ENCODE data around the gene NFYC. TPM values are rescaled to one million over a fixed set of nuclear protein-coding genes. Genes with fewer than 3 reads are reported as not detected.

The NFYC gene
- total RNA-seq, 3 donors from 2014 or later = 42.7 to 69.7 (median 55.7) TPM

DNA sequence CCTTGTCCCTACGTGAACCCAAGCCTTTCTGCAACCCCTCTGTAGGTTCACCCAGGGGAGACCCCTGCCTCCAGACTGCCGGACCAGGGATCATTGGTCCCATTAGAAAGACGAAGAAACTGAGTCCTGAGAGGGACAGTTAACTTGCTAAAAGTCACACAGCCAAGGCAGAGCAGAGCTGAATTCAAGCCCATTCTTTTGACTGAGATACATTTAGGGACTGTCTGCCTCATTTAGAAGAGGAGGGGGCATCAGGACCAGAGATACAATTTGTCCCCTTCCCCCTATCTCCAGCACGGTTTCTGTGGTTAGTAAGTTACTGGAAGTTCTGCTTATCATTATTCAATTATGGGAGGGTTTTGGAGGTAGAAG is 111.2 kb downstream of the NFYC start:
- no peak for TF ChIP-seq POLR2A (IDR thresholded peaks at IDR 0.05)
- TF ChIP-seq, protein P1, sequence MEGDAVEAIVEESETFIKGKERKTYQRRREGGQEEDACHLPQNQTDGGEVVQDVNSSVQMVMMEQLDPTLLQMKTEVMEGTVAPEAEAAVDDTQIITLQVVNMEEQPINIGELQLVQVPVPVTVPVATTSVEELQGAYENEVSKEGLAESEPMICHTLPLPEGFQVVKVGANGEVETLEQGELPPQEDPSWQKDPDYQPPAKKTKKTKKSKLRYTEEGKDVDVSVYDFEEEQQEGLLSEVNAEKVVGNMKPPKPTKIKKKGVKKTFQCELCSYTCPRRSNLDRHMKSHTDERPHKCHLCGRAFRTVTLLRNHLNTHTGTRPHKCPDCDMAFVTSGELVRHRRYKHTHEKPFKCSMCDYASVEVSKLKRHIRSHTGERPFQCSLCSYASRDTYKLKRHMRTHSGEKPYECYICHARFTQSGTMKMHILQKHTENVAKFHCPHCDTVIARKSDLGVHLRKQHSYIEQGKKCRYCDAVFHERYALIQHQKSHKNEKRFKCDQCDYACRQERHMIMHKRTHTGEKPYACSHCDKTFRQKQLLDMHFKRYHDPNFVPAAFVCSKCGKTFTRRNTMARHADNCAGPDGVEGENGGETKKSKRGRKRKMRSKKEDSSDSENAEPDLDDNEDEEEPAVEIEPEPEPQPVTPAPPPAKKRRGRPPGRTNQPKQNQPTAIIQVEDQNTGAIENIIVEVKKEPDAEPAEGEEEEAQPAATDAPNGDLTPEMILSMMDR (IDR thresholded peaks at IDR 0.05) = no peak
- no peak for TF ChIP-seq POLR2AphosphoS5 (IDR thresholded peaks at IDR 0.05)
- no peak for DNase-seq (ENCODE audit: low spot score in 2 of 2)
- H3K27ac ChIP-seq = peak overlapping the region; percentile 66 to 85
- H3K4me1 ChIP-seq = peaks cover 0 to 5% of the 10 kb centered on the region in 2 donors
- no peaks in the 10 kb centered on the region for H3K27me3 ChIP-seq
- H3K36me3 ChIP-seq = no peaks in the 10 kb centered on the region
- H3K9me3 ChIP-seq = no peaks in the 10 kb centered on the region
- intact Hi-C loops (cut with DNase I; ENCODE audit: low total_unique reads) = no loop called here
- H3K4me3 ChIP-seq = peak overlapping the region; percentile 43 to 59 (median 53)

- no peak for DNase-seq (ENCODE audit: low spot score in 2 of 2)
- Histone ChIP-seq H3K9me3 (no peaks in the 10 kb centered on the region), H3K4me3 (no peak overlapping the region), H3K36me3 (no peaks in the 10 kb centered on the region), H3K27ac (peak overlapping the region; percentile 66 to 85), H3K4me1 (peaks cover 0 to 5% of the 10 kb centered on the region in 2 donors), H3K27me3 (no peaks in the 10 kb centered on the region)
- no peak for TF ChIP-seq POLR2AphosphoS5 (IDR thresholded peaks at IDR 0.05)
- TF ChIP-seq, protein P1 (IDR thresholded peaks at IDR 0.05) = no peak
- TF ChIP-seq POLR2A (IDR thresholded peaks at IDR 0.05) = no peak
- intact Hi-C loops (cut with DNase I; ENCODE audit: low total_unique reads) = no loop called here
These were observed 111.9 kb downstream of the NFYC start for GRCh38 chr1:40803447-40803846.

GRCh38 chr1:40803902-40804301 is 112.4 kb downstream of the NFYC start:
- intact Hi-C loops (cut with DNase I; ENCODE audit: low total_unique reads) = no loop called here
- no peaks in the 10 kb centered on the region for H3K9me3 ChIP-seq
- H3K4me1 ChIP-seq = peaks cover 0 to 5% of the 10 kb centered on the region in 2 donors
- no peaks in the 10 kb centered on the region for H3K36me3 ChIP-seq
- peak overlapping the region in 1 of 2 donors; percentile 66 for H3K27ac ChIP-seq
- no peak for DNase-seq (ENCODE audit: low spot score in 2 of 2)
- no peak overlapping the region for H3K4me3 ChIP-seq
- no peak for TF ChIP-seq POLR2AphosphoS5 (IDR thresholded peaks at IDR 0.05)
- TF ChIP-seq, protein P1 (IDR thresholded peaks at IDR 0.05) = no peak
- no peak for TF ChIP-seq POLR2A (IDR thresholded peaks at IDR 0.05)
- no peaks in the 10 kb centered on the region for H3K27me3 ChIP-seq

GRCh38 chr1:40806240-40806639 is 114.7 kb downstream of the NFYC start:
- no peaks in the 10 kb centered on the region for H3K36me3 ChIP-seq
- TF ChIP-seq POLR2AphosphoS5 (IDR thresholded peaks at IDR 0.05) (no peak), POLR2A (IDR thresholded peaks at IDR 0.05) (no peak)
- TF ChIP-seq, protein P1 (IDR thresholded peaks at IDR 0.05) = no peak
- H3K9me3 ChIP-seq = no peaks in the 10 kb centered on the region
- intact Hi-C loops (cut with DNase I; ENCODE audit: low total_unique reads) = no loop called here
- no peak overlapping the region for H3K27ac ChIP-seq
- H3K27me3 ChIP-seq = no peaks in the 10 kb centered on the region
- no peak for DNase-seq (ENCODE audit: low spot score in 2 of 2)
- H3K4me3 ChIP-seq = no peak overlapping the region
- H3K4me1 ChIP-seq = no peaks in the 10 kb centered on the region

DNA sequence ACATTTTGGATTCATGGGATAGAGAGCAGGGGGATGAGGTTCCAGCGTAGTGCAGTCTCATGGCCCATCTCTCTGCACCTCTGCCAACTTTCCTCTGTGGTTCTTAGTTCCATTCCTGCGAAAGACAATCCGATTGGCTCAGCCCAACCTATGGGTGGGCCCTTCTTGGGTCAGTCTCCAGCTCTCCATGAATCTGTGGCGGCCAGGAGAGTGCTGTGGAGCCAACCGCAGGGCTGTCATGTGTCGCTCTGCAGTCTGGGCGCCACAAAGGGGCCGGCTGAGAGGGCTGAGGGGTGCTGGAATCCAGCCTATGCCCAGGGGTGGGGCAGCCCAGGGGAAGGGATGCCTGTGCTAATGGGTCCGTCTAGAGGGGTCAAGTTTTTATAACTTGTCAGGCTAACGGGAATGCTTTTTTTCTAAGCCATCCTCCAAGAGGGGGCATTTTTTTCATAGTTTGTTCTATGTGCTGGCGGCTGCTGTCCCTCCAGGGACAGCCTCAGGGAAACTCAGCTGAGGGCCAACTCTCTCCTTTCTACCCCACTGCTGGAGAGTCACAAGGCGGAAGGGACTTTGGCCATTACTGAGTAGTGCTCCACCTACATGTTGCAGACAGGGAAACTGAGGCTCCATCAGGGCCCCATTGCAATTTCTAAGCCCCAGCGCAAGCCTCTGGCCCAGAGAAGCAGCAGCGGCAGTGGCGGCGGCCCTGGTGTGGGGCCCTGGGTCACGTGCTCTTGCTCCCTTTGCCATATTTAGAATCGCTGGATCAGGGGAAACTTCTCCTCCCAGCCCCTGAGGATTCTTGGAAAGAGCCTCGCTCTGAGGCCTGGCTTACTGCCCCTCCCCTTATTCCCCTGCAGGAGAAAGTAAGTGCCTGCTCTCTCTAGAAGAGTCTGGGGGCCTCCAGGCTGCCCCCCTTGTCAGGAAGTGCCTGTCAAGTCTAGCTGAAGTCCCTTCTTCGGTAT is 115.5 kb downstream of the NFYC start:
- DNase-seq (ENCODE audit: low spot score in 2 of 2) = no peak
- intact Hi-C loops (cut with DNase I; ENCODE audit: low total_unique reads) = no loop called here
- no peaks in the 10 kb centered on the region for H3K4me1 ChIP-seq
- H3K27me3 ChIP-seq = no peaks in the 10 kb centered on the region
- TF ChIP-seq, protein P1 (IDR thresholded peaks at IDR 0.05) = no peak
- H3K27ac ChIP-seq = no peak overlapping the region
- H3K9me3 ChIP-seq = no peaks in the 10 kb centered on the region
- H3K4me3 ChIP-seq = no peak overlapping the region
- no peaks in the 10 kb centered on the region for H3K36me3 ChIP-seq

Measured in breast epithelium (tissue), 4 donors.